IPS-11a (cell line): ENCODE measurements around the gene LVRN.
"Not testable (repeated sequence)": the region's sequence is repeated elsewhere in the genome, so short reads cannot be mapped to it uniquely, and the experiment has no call there.

Source experiments
- H3K4me3 ChIP-seq: one replicate; pipeline ENCODE4 v1.5.1; 2013; ENCODE audit warnings: low read depth, low read length, control low read depth

LVRN gene, protein sequence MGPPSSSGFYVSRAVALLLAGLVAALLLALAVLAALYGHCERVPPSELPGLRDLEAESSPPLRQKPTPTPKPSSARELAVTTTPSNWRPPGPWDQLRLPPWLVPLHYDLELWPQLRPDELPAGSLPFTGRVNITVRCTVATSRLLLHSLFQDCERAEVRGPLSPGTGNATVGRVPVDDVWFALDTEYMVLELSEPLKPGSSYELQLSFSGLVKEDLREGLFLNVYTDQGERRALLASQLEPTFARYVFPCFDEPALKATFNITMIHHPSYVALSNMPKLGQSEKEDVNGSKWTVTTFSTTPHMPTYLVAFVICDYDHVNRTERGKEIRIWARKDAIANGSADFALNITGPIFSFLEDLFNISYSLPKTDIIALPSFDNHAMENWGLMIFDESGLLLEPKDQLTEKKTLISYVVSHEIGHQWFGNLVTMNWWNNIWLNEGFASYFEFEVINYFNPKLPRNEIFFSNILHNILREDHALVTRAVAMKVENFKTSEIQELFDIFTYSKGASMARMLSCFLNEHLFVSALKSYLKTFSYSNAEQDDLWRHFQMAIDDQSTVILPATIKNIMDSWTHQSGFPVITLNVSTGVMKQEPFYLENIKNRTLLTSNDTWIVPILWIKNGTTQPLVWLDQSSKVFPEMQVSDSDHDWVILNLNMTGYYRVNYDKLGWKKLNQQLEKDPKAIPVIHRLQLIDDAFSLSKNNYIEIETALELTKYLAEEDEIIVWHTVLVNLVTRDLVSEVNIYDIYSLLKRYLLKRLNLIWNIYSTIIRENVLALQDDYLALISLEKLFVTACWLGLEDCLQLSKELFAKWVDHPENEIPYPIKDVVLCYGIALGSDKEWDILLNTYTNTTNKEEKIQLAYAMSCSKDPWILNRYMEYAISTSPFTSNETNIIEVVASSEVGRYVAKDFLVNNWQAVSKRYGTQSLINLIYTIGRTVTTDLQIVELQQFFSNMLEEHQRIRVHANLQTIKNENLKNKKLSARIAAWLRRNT

DNA sequence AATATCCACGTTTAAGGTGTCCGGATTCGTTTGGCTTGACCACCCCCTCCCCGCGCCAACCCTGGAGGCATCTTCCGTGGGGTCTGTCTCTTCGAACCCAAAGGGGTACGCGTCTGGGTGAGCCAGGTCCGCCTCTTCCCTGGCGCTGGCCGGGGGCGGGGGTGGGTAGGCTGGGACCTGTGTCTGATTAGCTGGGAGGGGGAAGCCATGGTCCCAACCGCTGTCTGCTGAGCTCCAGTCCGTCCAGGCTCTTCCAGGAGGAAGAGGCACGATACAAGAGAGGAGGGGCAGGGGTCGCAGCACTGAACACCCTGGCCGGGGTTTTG is at the start of gene LVRN:
Gene LVRN, plus strand, starts transcription at position 237 of the 326 bp plus-strand sequence. CDS start 143 bp downstream, outside the sequence.
- H3K4me3 ChIP-seq: peak within 1 kb of the TSS; percentile 15

GRCh38 chr5:115913623-115914400 is 48.5 kb upstream of the LVRN start:
- not testable (repeated sequence) for H3K4me3 ChIP-seq

DNA sequence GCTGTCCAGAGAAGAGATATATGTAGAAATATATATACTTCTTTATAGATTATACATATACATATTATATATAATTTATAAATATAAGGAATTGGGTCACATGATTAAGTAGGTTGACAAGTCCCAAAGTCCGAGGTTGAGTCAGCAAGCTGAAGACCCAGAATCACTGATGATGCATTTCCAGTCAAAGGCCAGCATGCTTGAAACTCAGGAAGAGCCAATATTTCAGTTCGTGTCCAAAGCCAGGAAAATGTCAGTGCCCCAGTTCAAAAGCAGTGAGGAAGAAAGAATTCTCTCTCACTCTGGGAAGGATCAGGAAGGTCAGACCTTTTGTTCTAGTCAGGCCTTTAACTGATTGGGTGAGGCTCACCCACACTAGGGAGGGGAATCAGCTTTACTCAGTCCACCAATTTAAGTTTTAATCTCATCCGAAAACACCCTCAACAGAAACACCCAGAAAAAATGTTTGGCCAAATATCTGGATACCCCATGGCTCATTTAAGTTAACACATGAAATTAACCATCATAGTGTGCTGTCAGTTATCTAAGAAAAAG is 42.0 kb upstream of the LVRN start:
- no peak overlapping the region for H3K4me3 ChIP-seq

DNA sequence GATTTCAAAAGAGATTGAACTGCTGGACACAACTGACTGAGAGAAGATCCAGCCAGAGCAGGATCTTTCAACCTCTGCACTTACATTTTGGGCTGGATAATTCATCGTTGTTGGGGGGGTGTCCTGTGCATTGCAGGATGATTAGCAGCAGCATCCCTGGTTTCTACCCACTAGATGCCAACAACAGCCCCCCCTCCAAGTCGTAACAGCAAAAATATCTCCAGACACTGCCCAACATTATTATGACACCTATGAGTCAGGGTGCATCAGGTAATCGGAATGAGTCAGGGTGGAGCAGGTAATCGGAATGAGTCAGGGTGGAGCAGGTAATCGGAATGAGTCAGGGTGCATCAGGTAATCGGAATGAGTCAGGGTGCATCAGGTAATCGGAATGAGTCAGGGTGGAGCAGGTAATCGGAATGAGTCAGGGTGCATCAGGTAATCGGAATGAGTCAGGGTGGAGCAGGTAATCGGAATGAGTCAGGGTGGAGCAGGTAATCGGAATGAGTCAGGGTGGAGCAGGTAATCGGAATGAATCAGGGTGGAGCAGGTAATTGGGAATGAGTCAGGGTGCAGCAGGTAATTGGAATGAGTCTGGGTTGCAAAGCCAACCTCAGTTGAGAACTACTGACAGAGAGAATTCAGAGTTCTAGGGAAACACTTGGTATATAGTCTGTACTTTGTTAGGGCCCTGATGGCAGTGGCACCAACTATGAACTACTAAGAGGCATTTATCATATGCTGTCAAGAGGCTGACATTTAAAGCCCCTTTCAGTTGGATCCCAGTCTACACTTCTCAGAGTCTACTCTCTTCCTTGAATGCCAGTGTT is 33.5 kb upstream of the LVRN start:
- H3K4me3 ChIP-seq: not testable (repeated sequence)

- not testable (repeated sequence) for H3K4me3 ChIP-seq
Measured at GRCh38 chr5:115930171-115930570, 32.1 kb upstream of the LVRN start.

GRCh38 chr5:115930630-115931337 is 31.5 kb upstream of the LVRN start:
- H3K4me3 ChIP-seq: no peak overlapping the region

DNA sequence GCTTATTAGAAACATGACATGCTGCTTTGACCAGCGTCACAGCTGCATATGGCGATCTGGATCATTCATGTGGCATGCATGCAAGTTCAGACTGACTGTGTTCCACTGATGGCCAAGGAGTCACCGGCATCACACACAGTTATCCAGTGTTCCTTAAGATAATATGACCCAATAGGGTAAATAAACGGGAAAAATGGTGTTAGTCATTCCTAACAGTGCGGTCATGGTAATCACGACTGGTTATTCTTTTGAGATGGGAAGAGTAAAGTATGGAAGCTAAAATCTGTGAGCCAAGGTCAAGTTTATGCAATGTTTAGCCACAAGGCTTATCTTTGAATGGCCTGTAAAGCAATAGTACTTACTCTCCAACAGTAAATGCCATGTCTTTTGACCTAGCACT is 29.3 kb upstream of the LVRN start:
- no peak overlapping the region for H3K4me3 ChIP-seq

DNA sequence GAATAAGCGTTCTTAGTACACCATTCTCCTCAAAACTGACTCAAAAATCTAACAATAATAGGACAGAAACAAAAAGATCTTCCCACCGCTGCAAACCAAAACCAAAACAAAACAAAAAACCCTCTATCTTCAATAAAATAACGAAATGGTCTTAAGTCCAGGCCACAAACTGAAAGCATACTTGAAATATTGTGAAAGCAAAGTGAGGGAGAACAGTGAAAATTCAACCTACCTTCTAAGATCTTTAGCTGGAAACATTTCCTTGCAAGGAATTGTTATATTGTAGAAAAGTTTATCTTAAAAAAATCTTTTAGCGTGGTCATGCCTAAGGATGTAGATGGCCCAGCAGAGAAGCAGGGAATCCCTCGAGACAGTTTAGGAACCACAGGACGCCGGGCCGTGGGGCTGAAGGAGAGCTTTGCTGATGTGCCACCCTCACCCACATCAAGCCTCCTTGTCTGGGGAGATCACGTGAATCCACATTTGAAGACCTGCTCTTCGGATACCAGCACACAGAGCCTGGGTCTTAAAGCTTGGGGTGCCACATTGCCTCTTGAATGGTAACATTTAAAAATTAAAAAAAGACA is 27.8 kb upstream of the LVRN start:
- H3K4me3 ChIP-seq: no peak overlapping the region

DNA sequence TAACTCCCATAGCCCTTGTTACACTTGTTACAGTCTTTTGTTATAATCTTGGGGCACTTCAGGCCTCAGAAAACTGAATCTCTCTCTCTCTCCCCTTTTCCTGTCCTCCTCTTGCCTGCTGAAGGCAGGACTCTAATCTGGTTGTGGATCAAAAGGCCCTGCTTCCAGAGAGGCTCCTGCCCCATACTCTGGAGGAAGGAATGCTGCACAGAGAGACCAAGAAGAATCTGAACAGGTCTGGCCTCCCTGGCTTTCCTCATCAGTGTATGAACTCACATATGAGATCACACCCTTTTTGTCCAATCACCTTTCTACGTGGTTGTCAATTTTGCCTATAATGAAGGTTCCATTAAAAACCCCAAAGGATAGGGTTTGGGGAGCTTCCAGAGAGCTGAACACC is 26.2 kb upstream of the LVRN start:
- no peak overlapping the region for H3K4me3 ChIP-seq

- H3K4me3 ChIP-seq: no peak overlapping the region
Measured at GRCh38 chr5:115939059-115939458, 23.2 kb upstream of the LVRN start.

GRCh38 chr5:115940080-115940810 is 22.0 kb upstream of the LVRN start:
- H3K4me3 ChIP-seq: no peak overlapping the region

DNA sequence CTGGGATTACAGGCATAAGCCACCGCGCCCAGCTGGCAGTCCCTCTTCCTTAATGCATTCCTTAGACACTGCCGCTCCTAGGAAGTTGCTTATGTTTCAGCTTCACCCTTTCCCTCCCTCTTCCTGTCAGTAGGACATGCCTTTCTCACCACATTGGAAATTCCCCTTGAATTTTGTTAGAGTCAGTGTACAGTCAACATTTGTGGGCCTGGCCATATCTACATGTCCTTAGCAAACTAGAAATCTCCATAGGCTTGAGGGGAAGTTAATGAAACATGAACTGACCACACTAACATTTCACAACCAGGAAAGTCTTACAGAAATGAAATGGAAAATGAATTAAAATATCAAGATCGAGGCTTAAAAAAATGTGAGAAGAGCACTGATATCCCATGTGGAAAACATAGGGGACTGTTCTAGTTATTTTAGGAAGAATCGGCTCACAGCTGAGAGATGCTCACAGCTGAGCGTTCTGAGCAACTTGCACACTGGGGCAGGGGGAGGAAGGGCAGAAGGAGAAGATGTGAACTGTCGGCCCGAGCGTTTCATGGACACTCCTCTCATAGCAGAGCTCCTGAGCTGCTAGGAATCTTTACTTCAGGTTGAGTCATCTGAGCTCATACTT is 21.1 kb upstream of the LVRN start:
- H3K4me3 ChIP-seq: no peak overlapping the region

DNA sequence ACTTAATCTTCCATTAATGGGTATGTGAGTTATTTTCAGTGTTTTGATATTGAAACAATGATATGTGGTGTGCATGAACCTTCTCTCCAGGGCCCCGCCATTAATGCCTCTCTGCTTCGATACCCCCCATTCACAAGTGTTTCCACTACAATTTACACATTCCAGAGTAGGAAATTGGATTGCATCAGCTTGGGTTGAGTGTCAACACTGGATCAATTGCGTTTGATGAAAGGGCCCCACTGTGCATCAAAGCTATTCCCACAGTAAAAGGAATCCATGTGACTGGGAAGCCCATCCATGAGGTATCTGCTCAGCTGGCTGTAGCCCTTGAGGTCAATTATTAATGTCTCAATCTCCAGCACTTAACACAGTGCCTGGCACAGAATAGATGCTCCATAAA is 17.8 kb upstream of the LVRN start:
- no peak overlapping the region for H3K4me3 ChIP-seq

- no peak overlapping the region for H3K4me3 ChIP-seq
Measured at GRCh38 chr5:115946655-115947054, 15.6 kb upstream of the LVRN start.

- H3K4me3 ChIP-seq: no peak overlapping the region
Measured at GRCh38 chr5:115947260-115947659, 15.0 kb upstream of the LVRN start.

GRCh38 chr5:115948091-115948534 is 14.2 kb upstream of the LVRN start:
- H3K4me3 ChIP-seq: no peak overlapping the region

DNA sequence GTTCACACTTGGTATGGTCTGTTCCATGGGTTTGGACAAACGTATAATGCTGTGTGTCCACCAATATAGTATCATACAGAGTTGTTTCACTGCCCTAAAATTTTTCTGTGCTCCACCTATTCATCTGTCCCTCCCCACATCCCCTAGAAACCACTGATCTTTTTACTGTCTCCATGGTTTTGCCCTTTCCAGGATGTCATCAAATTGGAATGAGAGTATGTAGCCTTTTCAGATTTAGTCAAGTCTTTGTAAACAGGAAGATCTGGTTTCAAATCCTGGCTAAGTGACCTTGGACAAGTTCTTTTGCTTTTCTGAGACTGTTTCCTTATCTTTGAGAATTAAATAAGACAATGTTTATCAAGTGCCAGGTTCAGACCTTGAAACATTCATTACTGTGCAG is 13.2 kb upstream of the LVRN start:
- no peak overlapping the region for H3K4me3 ChIP-seq

DNA sequence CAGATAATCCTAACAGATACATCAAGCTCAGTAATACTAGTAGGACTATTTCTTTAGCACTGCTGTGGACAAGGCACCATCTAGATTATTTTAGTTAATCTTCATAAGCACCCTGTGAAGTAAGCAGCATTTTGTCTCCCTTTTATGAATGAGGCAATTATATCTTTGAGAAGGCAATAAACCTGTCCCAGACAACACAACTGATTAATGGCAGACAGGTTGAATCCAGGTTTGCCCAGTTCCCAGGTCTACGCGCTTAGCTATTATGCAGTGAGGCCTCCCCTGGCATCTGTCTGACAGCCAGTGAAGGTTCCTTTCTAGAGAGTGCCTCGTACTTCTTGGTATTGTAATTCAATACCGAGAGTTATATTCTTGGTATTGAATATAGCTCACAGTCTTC is 9.7 kb upstream of the LVRN start:
- H3K4me3 ChIP-seq: no peak overlapping the region
